ENCODE data around the gene PPM1H.

Gene PPM1H

GRCh38 chr12:62714774-62715721 is 219.9 kb downstream of the PPM1H start:
- no peaks in the 10 kb centered on the region for H3K27me3 ChIP-seq (replicated peaks)
- in situ Hi-C loops (cut with HindIII; ENCODE audit: low pct_ligation_motif_present, low sequenced_read_pairs), result no loop called here
- TF ChIP-seq, protein P1, sequence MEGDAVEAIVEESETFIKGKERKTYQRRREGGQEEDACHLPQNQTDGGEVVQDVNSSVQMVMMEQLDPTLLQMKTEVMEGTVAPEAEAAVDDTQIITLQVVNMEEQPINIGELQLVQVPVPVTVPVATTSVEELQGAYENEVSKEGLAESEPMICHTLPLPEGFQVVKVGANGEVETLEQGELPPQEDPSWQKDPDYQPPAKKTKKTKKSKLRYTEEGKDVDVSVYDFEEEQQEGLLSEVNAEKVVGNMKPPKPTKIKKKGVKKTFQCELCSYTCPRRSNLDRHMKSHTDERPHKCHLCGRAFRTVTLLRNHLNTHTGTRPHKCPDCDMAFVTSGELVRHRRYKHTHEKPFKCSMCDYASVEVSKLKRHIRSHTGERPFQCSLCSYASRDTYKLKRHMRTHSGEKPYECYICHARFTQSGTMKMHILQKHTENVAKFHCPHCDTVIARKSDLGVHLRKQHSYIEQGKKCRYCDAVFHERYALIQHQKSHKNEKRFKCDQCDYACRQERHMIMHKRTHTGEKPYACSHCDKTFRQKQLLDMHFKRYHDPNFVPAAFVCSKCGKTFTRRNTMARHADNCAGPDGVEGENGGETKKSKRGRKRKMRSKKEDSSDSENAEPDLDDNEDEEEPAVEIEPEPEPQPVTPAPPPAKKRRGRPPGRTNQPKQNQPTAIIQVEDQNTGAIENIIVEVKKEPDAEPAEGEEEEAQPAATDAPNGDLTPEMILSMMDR (IDR thresholded peaks at IDR 0.05; ENCODE audit: low read depth, low read length, missing control alignments), result no peak
- H3K4me3 ChIP-seq (ENCODE audit: low read depth, low read length), result no peak overlapping the region
- no peak for DNase-seq
- H3K36me3 ChIP-seq (replicated peaks), result no peaks in the 10 kb centered on the region
- no peak overlapping the region for H3K27ac ChIP-seq

DNA sequence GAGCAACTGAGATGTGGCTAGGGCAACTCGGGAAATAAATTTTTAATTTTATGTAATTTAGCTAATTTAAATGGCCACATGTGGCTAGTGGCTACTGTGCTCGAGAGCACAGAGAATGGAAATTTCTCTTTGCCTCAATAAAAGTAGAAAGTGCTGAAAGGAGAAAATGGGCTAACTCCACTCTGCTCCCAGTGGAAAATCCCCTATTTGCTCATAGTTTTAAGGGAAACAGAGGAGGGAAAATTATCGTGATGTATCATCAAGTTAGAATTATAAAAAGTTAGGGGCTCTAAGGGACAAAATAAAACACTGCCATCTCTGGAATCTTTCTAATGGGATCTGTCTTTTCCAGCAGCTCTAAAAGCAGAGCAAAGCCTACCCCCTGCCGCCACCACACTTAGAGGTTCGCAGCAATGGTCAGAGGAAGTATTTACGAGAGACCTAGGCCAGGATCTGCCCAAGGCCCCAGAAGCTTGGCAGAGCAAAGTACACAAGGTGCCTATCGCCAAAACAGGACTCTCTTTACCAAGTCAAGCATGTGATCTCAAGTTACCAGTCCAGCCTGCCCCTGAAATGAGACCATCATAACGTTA is 220.7 kb downstream of the PPM1H start:
- Histone ChIP-seq H3K27ac (no peak overlapping the region), H3K4me3 (ENCODE audit: low read depth, low read length) (no peak overlapping the region), H3K36me3 (replicated peaks) (no peaks in the 10 kb centered on the region), H3K27me3 (replicated peaks) (no peaks in the 10 kb centered on the region)
- DNase-seq, result no peak
- in situ Hi-C loops (cut with HindIII; ENCODE audit: low pct_ligation_motif_present, low sequenced_read_pairs), result no loop called here
- TF ChIP-seq, protein P1 (IDR thresholded peaks at IDR 0.05; ENCODE audit: low read depth, low read length, missing control alignments), result no peak

DNA sequence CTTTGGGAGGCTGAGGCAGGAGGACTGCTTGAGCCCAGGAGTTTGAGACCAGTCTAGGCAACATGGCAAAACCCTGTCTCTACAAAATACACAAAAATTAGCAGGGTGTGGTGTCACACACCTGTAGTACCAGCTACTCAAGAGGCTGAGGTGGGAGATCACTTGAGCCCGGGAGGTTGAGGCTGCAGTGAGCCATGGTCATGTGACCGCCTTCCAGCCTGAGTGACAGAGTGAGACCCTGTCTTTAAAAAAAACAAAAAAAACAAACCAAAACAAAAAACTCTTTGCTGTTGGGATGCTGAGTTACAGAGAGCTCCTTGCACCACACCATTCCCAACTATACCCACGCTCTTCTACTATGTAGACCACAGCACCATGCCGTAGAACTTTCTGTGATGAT is 221.2 kb downstream of the PPM1H start:
- in situ Hi-C loops (cut with HindIII; ENCODE audit: low pct_ligation_motif_present, low sequenced_read_pairs), result no loop called here
- DNase-seq, result no peak
- H3K4me3 ChIP-seq (ENCODE audit: low read depth, low read length), result no peak overlapping the region
- TF ChIP-seq, protein P1 (IDR thresholded peaks at IDR 0.05; ENCODE audit: low read depth, low read length, missing control alignments), result no peak
- no peaks in the 10 kb centered on the region for H3K36me3 ChIP-seq (replicated peaks)
- no peak overlapping the region for H3K27ac ChIP-seq
- H3K27me3 ChIP-seq (replicated peaks), result no peaks in the 10 kb centered on the region

- DNase-seq, result no peak
- in situ Hi-C loops (cut with HindIII; ENCODE audit: low pct_ligation_motif_present, low sequenced_read_pairs), result no loop called here
- Histone ChIP-seq H3K27me3 (replicated peaks) (no peaks in the 10 kb centered on the region), H3K27ac (no peak overlapping the region), H3K4me3 (ENCODE audit: low read depth, low read length) (no peak overlapping the region), H3K36me3 (replicated peaks) (no peaks in the 10 kb centered on the region)
- TF ChIP-seq, protein P1 (IDR thresholded peaks at IDR 0.05; ENCODE audit: low read depth, low read length, missing control alignments), result no peak
These were observed 222.0 kb downstream of the PPM1H start for GRCh38 chr12:62712681-62713573.

- DNase-seq, result no peak
- Histone ChIP-seq H3K27ac (no peak overlapping the region), H3K27me3 (replicated peaks) (no peaks in the 10 kb centered on the region), H3K36me3 (replicated peaks) (no peaks in the 10 kb centered on the region), H3K4me3 (ENCODE audit: low read depth, low read length) (no peak overlapping the region)
- in situ Hi-C loops (cut with HindIII; ENCODE audit: low pct_ligation_motif_present, low sequenced_read_pairs), result no loop called here
- TF ChIP-seq, protein P1 (IDR thresholded peaks at IDR 0.05; ENCODE audit: low read depth, low read length, missing control alignments), result no peak
These were observed 223.2 kb downstream of the PPM1H start for GRCh38 chr12:62711631-62712241.

Data from brain microvascular endothelial cell (primary cell).